ENCODE data around the gene KMT2E. TPM values are rescaled to one million over a fixed set of nuclear protein-coding genes. Genes with fewer than 3 reads are reported as not detected.

Gene KMT2E
- total RNA-seq, 2 donors from 2014 or later, result 85.2 to 181 TPM

- H3K27ac Mint-ChIP-seq, result no peak overlapping the region
Observed at GRCh38 chr7:105137898-105138297, 123.9 kb downstream of the KMT2E start.

GRCh38 chr7:105139381-105139780, 125.4 kb downstream of the KMT2E start:
- no peaks in the 10 kb centered on the region for H3K27me3 Mint-ChIP-seq
- no peak overlapping the region for H3K4me3 Mint-ChIP-seq
- H3K36me3 Mint-ChIP-seq (ENCODE audit: low read depth), result peaks cover 70% of the 10 kb centered on the region
- H3K4me1 Mint-ChIP-seq, result peaks cover 18% of the 10 kb centered on the region
- no peak overlapping the region for H3K27ac Mint-ChIP-seq
- ATAC-seq (replicated peaks), result no peak
- H3K9me3 Mint-ChIP-seq, result no peaks in the 10 kb centered on the region

More at GRCh38 chr7:105137898-105138297, 123.9 kb downstream of the KMT2E start:
- Mint-ChIP-seq H3K4me3 (no peak overlapping the region), H3K36me3 (ENCODE audit: low read depth) (peaks cover 73% of the 10 kb centered on the region), H3K4me1 (peaks cover 18% of the 10 kb centered on the region), H3K27me3 (no peaks in the 10 kb centered on the region), H3K9me3 (no peaks in the 10 kb centered on the region)
- ATAC-seq (replicated peaks), result no peak

GRCh38 chr7:105141068-105141467, 127.1 kb downstream of the KMT2E start:
- Mint-ChIP-seq H3K27ac (no peak overlapping the region), H3K4me1 (peaks cover 12% of the 10 kb centered on the region), H3K27me3 (no peaks in the 10 kb centered on the region), H3K4me3 (no peak overlapping the region), H3K9me3 (no peaks in the 10 kb centered on the region), H3K36me3 (ENCODE audit: low read depth) (peaks cover 73% of the 10 kb centered on the region)
- no peak for ATAC-seq (replicated peaks)

GRCh38 chr7:105149827-105150226, 135.8 kb downstream of the KMT2E start:
- H3K27me3 Mint-ChIP-seq, result no peaks in the 10 kb centered on the region
- H3K36me3 Mint-ChIP-seq (ENCODE audit: low read depth), result peaks cover 27% of the 10 kb centered on the region
- H3K27ac Mint-ChIP-seq, result peak overlapping the region; percentile 48
- ATAC-seq (replicated peaks), result peak; percentile 56
- no peak overlapping the region for H3K4me3 Mint-ChIP-seq
- no peaks in the 10 kb centered on the region for H3K9me3 Mint-ChIP-seq
- no peaks in the 10 kb centered on the region for H3K4me1 Mint-ChIP-seq

- H3K4me3 Mint-ChIP-seq, result no peak overlapping the region
- no peaks in the 10 kb centered on the region for H3K4me1 Mint-ChIP-seq
- ATAC-seq (replicated peaks), result no peak
- no peak overlapping the region for H3K27ac Mint-ChIP-seq
- H3K27me3 Mint-ChIP-seq, result no peaks in the 10 kb centered on the region
- peaks cover 24% of the 10 kb centered on the region for H3K36me3 Mint-ChIP-seq (ENCODE audit: low read depth)
- no peaks in the 10 kb centered on the region for H3K9me3 Mint-ChIP-seq
Observed at GRCh38 chr7:105151152-105151551, 137.1 kb downstream of the KMT2E start.

- Mint-ChIP-seq H3K4me3 (no peak overlapping the region), H3K27ac (peak overlapping the region; percentile 56), H3K36me3 (ENCODE audit: low read depth) (peaks cover 24% of the 10 kb centered on the region), H3K4me1 (no peaks in the 10 kb centered on the region), H3K27me3 (no peaks in the 10 kb centered on the region), H3K9me3 (no peaks in the 10 kb centered on the region)
- ATAC-seq (replicated peaks), result no peak
Observed at GRCh38 chr7:105153531-105153930, 139.5 kb downstream of the KMT2E start.

GRCh38 chr7:105154084-105154483, 140.1 kb downstream of the KMT2E start:
- Mint-ChIP-seq H3K4me3 (no peak overlapping the region), H3K27me3 (no peaks in the 10 kb centered on the region), H3K36me3 (ENCODE audit: low read depth) (peaks cover 24% of the 10 kb centered on the region), H3K4me1 (no peaks in the 10 kb centered on the region), H3K27ac (peak overlapping the region; percentile 56), H3K9me3 (no peaks in the 10 kb centered on the region)
- ATAC-seq (replicated peaks), result no peak

- Mint-ChIP-seq H3K4me3 (no peak overlapping the region), H3K4me1 (no peaks in the 10 kb centered on the region), H3K27me3 (no peaks in the 10 kb centered on the region), H3K36me3 (ENCODE audit: low read depth) (peaks cover 27% of the 10 kb centered on the region), H3K27ac (no peak overlapping the region), H3K9me3 (no peaks in the 10 kb centered on the region)
- no peak for ATAC-seq (replicated peaks)
Observed at GRCh38 chr7:105156731-105157130, 142.7 kb downstream of the KMT2E start.

GRCh38 chr7:105157278-105157677, 143.3 kb downstream of the KMT2E start:
- no peak for ATAC-seq (replicated peaks)
- H3K9me3 Mint-ChIP-seq, result no peaks in the 10 kb centered on the region
- peak overlapping the region; percentile 33 for H3K27ac Mint-ChIP-seq
- H3K4me1 Mint-ChIP-seq, result no peaks in the 10 kb centered on the region
- H3K36me3 Mint-ChIP-seq (ENCODE audit: low read depth), result peaks cover 27% of the 10 kb centered on the region
- H3K4me3 Mint-ChIP-seq, result no peak overlapping the region
- H3K27me3 Mint-ChIP-seq, result no peaks in the 10 kb centered on the region

GRCh38 chr7:105161366-105161765, 147.4 kb downstream of the KMT2E start:
- no peaks in the 10 kb centered on the region for H3K9me3 Mint-ChIP-seq
- H3K4me1 Mint-ChIP-seq, result no peaks in the 10 kb centered on the region
- no peak overlapping the region for H3K4me3 Mint-ChIP-seq
- H3K27me3 Mint-ChIP-seq, result no peaks in the 10 kb centered on the region
- H3K36me3 Mint-ChIP-seq (ENCODE audit: low read depth), result peaks cover 54% of the 10 kb centered on the region
- H3K27ac Mint-ChIP-seq, result no peak overlapping the region
- no peak for ATAC-seq (replicated peaks)

All from activated T-helper 17 cell treated with anti-CD3 and anti-CD28 coated beads, Interleukin-2, amount 50 U/mL, for 72 hours (primary cell).